Suprapubic skin (tissue), 3 donors: Measurements from ENCODE around the gene NOS1AP.

Experiments
- CTCF ChIP-seq, 2 donors: fragments of 200-600 bp in 1 of 2; fragments of 450-650 bp in 1 of 2; sonication (generic) in 1 of 2; IDR thresholded peaks; one replicate each; pipeline ENCODE4 v1.5.1; 2016 to 2019; ENCODE audit warnings: antibody characterized with exemption in 2 of 2, mild to moderate bottlenecking in 1 of 2, moderate library complexity in 1 of 2
- POLR2AphosphoS5 ChIP-seq, 3 donors: sonication (generic); formaldehyde crosslinking; IDR thresholded peaks; one replicate each; pipeline ENCODE4 v1.6.1; 2017; ENCODE audit warnings: antibody characterized with exemption in 3 of 3

GRCh38 chr1:162165528-162165927 is 96.0 kb downstream of the NOS1AP start:
- TF ChIP-seq POLR2AphosphoS5 (IDR thresholded peaks at IDR 0.05) (no peak), CTCF (IDR thresholded peaks at IDR 0.05) (no peak)
